Measurements from ENCODE around the gene SEC16B. TPM values are rescaled to one million over a fixed set of nuclear protein-coding genes. Genes with fewer than 3 reads are reported as not detected.

SEC16B gene
- total and polyA plus RNA-seq, 2 of the 13 experiments (the other 11 are each of a cell fraction or from before 2014, with no cell fraction given) = 4.6 to 5.8 TPM

DNA sequence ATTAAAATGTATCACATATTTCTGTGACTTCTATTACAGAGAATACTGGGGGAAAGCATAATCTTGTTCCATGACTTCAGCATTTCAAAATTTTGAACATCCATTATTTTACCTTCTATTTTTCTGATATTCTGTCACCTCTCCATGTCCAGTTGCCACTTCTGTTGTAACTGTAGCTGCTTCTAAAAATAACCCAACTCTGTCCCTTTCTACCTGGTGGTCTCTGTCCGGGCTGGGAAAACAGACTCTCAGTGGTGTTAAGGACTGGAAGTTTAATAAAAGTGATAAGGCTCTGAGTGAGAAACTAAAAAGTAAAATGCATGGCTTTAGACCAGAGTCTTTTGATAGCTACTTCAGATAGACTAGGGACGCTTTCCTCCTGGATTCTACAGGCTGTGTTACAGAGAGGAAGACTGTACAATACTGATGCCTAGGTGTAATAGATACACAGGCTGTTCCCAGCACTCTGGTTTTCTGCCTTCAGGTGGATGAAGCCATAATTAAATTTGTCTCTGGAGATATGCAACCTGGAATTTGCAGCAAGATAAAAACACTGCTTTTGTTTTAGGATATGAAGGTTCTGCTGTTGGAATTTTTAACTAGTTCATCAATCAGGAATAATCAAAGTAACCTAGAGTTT lies 42.1 kb upstream of the SEC16B start:
- H3K27me3 ChIP-seq (ENCODE audit: control insufficient read depth in 1 of 2, insufficient read depth in 2 of 2, low read length in 2 of 2) = no peaks in the 10 kb centered on the region
- no peaks in the 10 kb centered on the region for H3K79me2 ChIP-seq (ENCODE audit: insufficient read depth, low read length)
- no peak overlapping the region for H3K4me2 ChIP-seq (ENCODE audit: low read depth, low read length)
- H3K4me1 ChIP-seq (ENCODE audit: insufficient read depth, low read length) = peaks cover 16% of the 10 kb centered on the region
- TF ChIP-seq ARID2 (CRISPR knock-in tag; IDR thresholded peaks at IDR 0.05; ENCODE audit: borderline replicate concordance) (no peak), KLF15 (CRISPR knock-in tag; IDR thresholded peaks at IDR 0.05; ENCODE audit: borderline replicate concordance) (no peak), KDM6A (CRISPR knock-in tag; IDR thresholded peaks at IDR 0.05; ENCODE audit: low read depth) (no peak)
- TF ChIP-seq, protein P1, sequence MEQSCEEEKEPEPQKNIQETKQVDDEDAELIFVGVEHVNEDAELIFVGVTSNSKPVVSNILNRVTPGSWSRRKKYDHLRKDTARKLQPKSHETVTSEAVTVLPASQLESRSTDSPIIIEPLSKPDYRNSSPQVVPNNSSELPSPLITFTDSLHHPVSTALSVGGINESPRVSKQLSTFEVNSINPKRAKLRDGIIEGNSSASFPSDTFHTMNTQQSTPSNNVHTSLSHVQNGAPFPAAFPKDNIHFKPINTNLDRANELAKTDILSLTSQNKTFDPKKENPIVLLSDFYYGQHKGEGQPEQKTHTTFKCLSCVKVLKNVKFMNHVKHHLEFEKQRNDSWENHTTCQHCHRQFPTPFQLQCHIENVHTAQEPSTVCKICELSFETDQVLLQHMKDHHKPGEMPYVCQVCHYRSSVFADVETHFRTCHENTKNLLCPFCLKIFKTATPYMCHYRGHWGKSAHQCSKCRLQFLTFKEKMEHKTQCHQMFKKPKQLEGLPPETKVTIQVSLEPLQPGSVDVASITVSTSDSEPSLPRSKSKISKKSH (CRISPR knock-in tag; IDR thresholded peaks at IDR 0.05; ENCODE audit: borderline replicate concordance) = no peak
- H3K9ac ChIP-seq (ENCODE audit: insufficient read depth, low read depth, low read length) = no peak overlapping the region
- BruUV-seq (replicated peaks) = no TSS peak
- DNase-seq (ENCODE audit: low spot score) (no peak), ATAC-seq (no peak), FAIRE-seq (no peak)
- no peak overlapping the region for H3K27ac ChIP-seq (ENCODE audit: extremely low read length, insufficient read depth, low read length)
- peaks cover 0 to 7% of the 10 kb centered on the region in 2 experiments; a peak in 1 of 5 replicates for H3K36me3 ChIP-seq (replicated peaks in 1 of 2; ENCODE audit: control insufficient read depth in 1 of 2, insufficient read depth in 2 of 2, low read length in 2 of 2)
- CTCF ChIA-PET (ENCODE audit: low intra/inter-chr PET ratio, low total read pairs) = no interaction called here
- H3K9me3 ChIP-seq (ENCODE audit: low read length) = no peaks in the 10 kb centered on the region
- intact Hi-C loops (cut with micrococcal nuclease; ENCODE audit: unreplicated experiment) (no loop called here), in situ Hi-C loops (cut with HindIII; ENCODE audit: extremely low pct_ligation_motif_present, low pct_unique_long_range_greater_than_20kb) (no loop called here)
- POLR2A ChIA-PET = interaction anchor here (1.2 to 1.7 kb wide), 3 partner anchors 17 to 42 kb away, joined by 3 to 6 read pairs (median 6); partner anchors contain the start of gene SEC16B
- H3K4me3 ChIP-seq (replicated peaks in 1 of 3; ENCODE audit: insufficient read depth in 1 of 3, low read depth in 2 of 3, low read length in 3 of 3) = no peak overlapping the region
- no peaks in the 10 kb centered on the region for H4K20me1 ChIP-seq (ENCODE audit: insufficient read depth, low read length)
- no peak overlapping the region for H2AFZ ChIP-seq (ENCODE audit: low read length)
- WGBS (ENCODE audit: low lambda C conversion rate) = 85% methylated on average over 2 of the region's 2 CpGs

DNA sequence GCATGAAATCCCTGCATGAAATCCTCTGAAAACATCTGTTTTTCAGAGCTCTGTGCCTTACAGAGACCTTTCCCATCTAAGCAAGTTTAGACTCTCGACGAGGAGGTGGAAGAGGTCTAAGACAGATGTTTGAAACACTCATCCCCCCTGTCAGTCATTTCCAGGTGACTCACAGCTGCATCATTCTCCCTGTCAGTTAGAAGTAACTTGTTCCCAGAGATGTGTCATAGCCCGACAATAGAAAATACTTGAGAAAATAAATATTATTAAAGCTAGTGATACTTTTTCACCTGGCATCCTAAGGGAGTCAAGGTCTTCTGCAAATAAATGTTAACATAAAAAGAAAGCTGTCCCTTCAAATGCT lies 41.6 kb upstream of the SEC16B start:
- POLR2A ChIA-PET = interaction anchor here (1.2 to 1.7 kb wide), 3 partner anchors 16 to 42 kb away, joined by 3 to 6 read pairs (median 6); partner anchors contain the start of gene SEC16B
- intact Hi-C loops (cut with micrococcal nuclease; ENCODE audit: unreplicated experiment) (no loop called here), in situ Hi-C loops (cut with HindIII; ENCODE audit: extremely low pct_ligation_motif_present, low pct_unique_long_range_greater_than_20kb) (no loop called here)
- H3K4me3 ChIP-seq (replicated peaks in 1 of 3; ENCODE audit: insufficient read depth in 1 of 3, low read depth in 2 of 3, low read length in 3 of 3) = no peak overlapping the region
- H2AFZ ChIP-seq (ENCODE audit: low read length) = no peak overlapping the region
- peaks cover 16% of the 10 kb centered on the region for H3K4me1 ChIP-seq (ENCODE audit: insufficient read depth, low read length)
- 52% methylated on average over 3 of the region's 3 CpGs for whole genome bisulfite sequencing (ENCODE audit: low lambda C conversion rate)
- DNase-seq (ENCODE audit: low spot score) (peak; percentile 24), ATAC-seq (no peak), FAIRE-seq (no peak)
- H3K79me2 ChIP-seq (ENCODE audit: insufficient read depth, low read length) = no peaks in the 10 kb centered on the region
- H3K27ac ChIP-seq (ENCODE audit: extremely low read length, insufficient read depth, low read length) = no peak overlapping the region
- H3K9ac ChIP-seq (ENCODE audit: insufficient read depth, low read depth, low read length) = no peak overlapping the region
- no peaks in the 10 kb centered on the region for H4K20me1 ChIP-seq (ENCODE audit: insufficient read depth, low read length)
- CTCF ChIA-PET (ENCODE audit: low intra/inter-chr PET ratio, low total read pairs) = no interaction called here
- H3K36me3 ChIP-seq (replicated peaks in 1 of 2; ENCODE audit: control insufficient read depth in 1 of 2, insufficient read depth in 2 of 2, low read length in 2 of 2) = 0 out of 5 replicates have a peak, but pooled peaks cover 0 to 6% of the 10 kb centered on the region in 2 experiments
- H3K9me3 ChIP-seq (ENCODE audit: low read length) = no peaks in the 10 kb centered on the region
- no peak overlapping the region for H3K4me2 ChIP-seq (ENCODE audit: low read depth, low read length)
- TF ChIP-seq PHF21A (CRISPR knock-in tag; IDR thresholded peaks at IDR 0.05) (no peak), FOSL2 (CRISPR knock-in tag; IDR thresholded peaks at IDR 0.05) (peak; percentile 77)
- no peaks in the 10 kb centered on the region for H3K27me3 ChIP-seq (ENCODE audit: control insufficient read depth in 1 of 2, insufficient read depth in 2 of 2, low read length in 2 of 2)
- BruUV-seq (replicated peaks) = no TSS peak

All from HepG2 (cell line).